Transverse colon (tissue), 3 donors: Measurements from ENCODE around the gene GLT8D2.

Source experiments
- CTCF ChIP-seq, 5 experiments: fragments of 200-600 bp in 3 of 5; fragments of 450-650 bp in 2 of 5; sonication (generic) in 3 of 5; IDR thresholded peaks; 1 replicate in 2 of 5; 2 replicates in 3 of 5; pipeline ENCODE4 v1.5.1; 2016 to 2017; ENCODE audit warnings: antibody characterized with exemption in 5 of 5, inconsistent platforms in 3 of 5, mild to moderate bottlenecking in 2 of 5, moderate library complexity in 1 of 5
- EP300 ChIP-seq: sonication (generic); formaldehyde crosslinking; IDR thresholded peaks from one replicate; pipeline ENCODE4 v1.6.1; 2017; ENCODE audit warnings: antibody characterized with exemption, low read depth
- POLR2A ChIP-seq: fragments of 450-650 bp; IDR thresholded peaks from one replicate; pipeline ENCODE4 v1.6.1; 2016; ENCODE audit warnings: antibody characterized with exemption, mild to moderate bottlenecking, moderate library complexity

- TF ChIP-seq CTCF (IDR thresholded peaks at IDR 0.05): no peak
- no peak for TF ChIP-seq POLR2A
- TF ChIP-seq EP300: no peak
Observed at GRCh38 chr12:104079024-104079423, 29.0 kb upstream of the GLT8D2 start.
